ENCODE measurements around the gene GASK1A. TPM values are rescaled to one million over a fixed set of nuclear protein-coding genes. Genes with fewer than 3 reads are reported as not detected.

GASK1A gene
- total and polyA plus RNA-seq, 10 of the 15 experiments (the other 5 are each of a cell fraction or from before 2014, with no cell fraction given): 0.18 TPM; not detected in 9

DNA sequence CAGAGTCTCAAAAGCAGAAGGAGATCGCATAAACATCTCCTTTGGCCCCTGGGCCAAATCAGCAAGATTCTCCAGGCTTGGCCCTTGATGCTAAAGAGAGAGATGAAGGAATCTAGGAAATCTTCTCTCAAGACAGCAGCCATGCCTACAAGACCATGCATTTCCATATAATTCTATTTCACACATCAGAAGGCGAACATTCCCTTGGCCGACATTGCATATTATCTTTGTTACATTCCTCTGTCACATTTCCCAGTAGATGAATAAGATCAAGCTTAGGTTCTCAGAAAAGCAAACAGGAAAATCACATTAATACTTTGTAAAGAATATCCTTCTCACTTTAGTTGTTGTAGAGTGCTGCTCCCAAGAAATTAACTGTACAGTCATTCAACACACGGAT lies 21.3 kb downstream of the GASK1A start:
- SMC1A ChIA-PET (ENCODE audit: uncharacterized antibody, unreplicated experiment): no interaction called here
- FAIRE-seq: no peak
- in situ Hi-C loops (cut with MboI) (no loop called here), intact Hi-C loops (cut with micrococcal nuclease; ENCODE audit: unreplicated experiment) (no loop called here)
- no peak overlapping the region for H3K4me2 ChIP-seq (ENCODE audit: control insufficient read depth, insufficient read depth)
- H2AFZ ChIP-seq (ENCODE audit: control insufficient read depth, low read depth, low read length): no peak overlapping the region
- no peak overlapping the region for H3K27ac ChIP-seq (ENCODE audit: control insufficient read depth, insufficient read depth)
- no peak for DNase-seq (ENCODE audit: low read depth, low spot score)
- H3K9me3 ChIP-seq (replicated peaks; ENCODE audit: control insufficient read depth, insufficient read depth, low read length): no peaks in the 10 kb centered on the region
- no peaks in the 10 kb centered on the region; a peak in 3 of 4 replicates for H3K27me3 ChIP-seq (replicated peaks in 1 of 2; ENCODE audit: control insufficient read depth in 2 of 2, insufficient read depth in 2 of 2, low read length in 1 of 2)
- H3K9ac ChIP-seq (ENCODE audit: control insufficient read depth, insufficient read depth, low read length): no peak overlapping the region
- RAD21 ChIA-PET (ENCODE audit: unreplicated experiment): no interaction called here
- CTCF ChIA-PET: no interaction called here
- no peak overlapping the region for H3K4me3 ChIP-seq
- H3K79me2 ChIP-seq (ENCODE audit: control insufficient read depth, insufficient read depth, low read length): no peaks in the 10 kb centered on the region
- H3K4me1 ChIP-seq (ENCODE audit: control insufficient read depth, insufficient read depth, low read length): no peaks in the 10 kb centered on the region
- H4K20me1 ChIP-seq (ENCODE audit: control insufficient read depth, insufficient read depth): 0 out of 2 replicates have a peak, but pooled peaks cover 2% of the 10 kb centered on the region
- POLR2A ChIA-PET: no interaction called here
- H3K36me3 ChIP-seq (ENCODE audit: control insufficient read depth in 2 of 2, insufficient read depth in 2 of 2, low read length in 1 of 2): no peaks in the 10 kb centered on the region
- TF ChIP-seq NR2F1 (conservative IDR thresholded peaks at IDR 0.05) (no peak), PKNOX1 (IDR thresholded peaks at IDR 0.05) (no peak), RBBP5 (conservative IDR thresholded peaks at IDR 0.05) (no peak), NBN (IDR thresholded peaks at IDR 0.05) (no peak), CBFB (IDR thresholded peaks at IDR 0.05; ENCODE audit: low read depth) (no peak), RUNX3 (IDR thresholded peaks at IDR 0.05; ENCODE audit: low read length) (no peak), ZBTB33 (IDR thresholded peaks at IDR 0.05) (no peak), USF2 (IDR thresholded peaks at IDR 0.05; ENCODE audit: borderline replicate concordance, low read depth, low read length) (no peak)
- 43% methylated on average over 4 of the region's 4 CpGs for WGBS (ENCODE audit: insufficient coverage, insufficient replicate concordance, low lambda C conversion rate, missing lambda C conversion rate)
- ATAC-seq: no peak
- BruUV-seq (replicated peaks): no TSS peak

All from GM12878 (cell line).